Omental fat pad (tissue), 4 donors: ENCODE results near the gene TMC8. TPM values are rescaled to one million over a fixed set of nuclear protein-coding genes. Genes with fewer than 3 reads are reported as not detected.

Experiments
- ATAC-seq: fragments of 150-250 bp; one replicate; pipeline ENCODE4 v1.9.1; 2016; ENCODE audit warnings: mild to moderate bottlenecking, moderate library complexity; ENCODE audit not compliant: low FRiP score
- DNase-seq: peaks from one replicate; pipeline ENCODE4 v3.0.0-alpha.2; 2019; ENCODE audit warnings: low spot score
- CTCF ChIP-seq, 3 donors: fragments of 450-650 bp; IDR thresholded peaks; one replicate each; pipeline ENCODE4 v1.5.1; 2016 to 2017; ENCODE audit warnings: antibody characterized with exemption in 3 of 3, mild to moderate bottlenecking in 3 of 3, moderate library complexity in 2 of 3
- total RNA-seq, 4 donors: library from RNA; depleted of rRNA; stranded (reverse); fragments of >200 nt; gene quantifications; one replicate each; pipeline ENCODE4 v1.1.0, GENCODE V29; 2016

TMC8 gene
- total RNA-seq, 4 donors from 2014 or later: 3.2 to 12.5 (median 6.5) TPM

- TF ChIP-seq CTCF (IDR thresholded peaks at IDR 0.05): no peak
Observed at GRCh38 chr17:78120537-78120936, 10.0 kb upstream of the TMC8 start.

GRCh38 chr17:78120971-78121800, 9.4 kb upstream of the TMC8 start:
- no peak for DNase-seq
- ATAC-seq: no peak
- TF ChIP-seq CTCF (IDR thresholded peaks at IDR 0.05): no peak

More at GRCh38 chr17:78120537-78120936, 10.0 kb upstream of the TMC8 start:
- no peak for DNase-seq
- no peak for ATAC-seq

- TF ChIP-seq CTCF (IDR thresholded peaks at IDR 0.05): no peak
- ATAC-seq: no peak
- no peak for DNase-seq
Observed at GRCh38 chr17:78121801-78122215, 8.8 kb upstream of the TMC8 start.

GRCh38 chr17:78122216-78122930, 8.2 kb upstream of the TMC8 start:
- ATAC-seq (no peak), DNase-seq (no peak)
- TF ChIP-seq CTCF (IDR thresholded peaks at IDR 0.05): no peak

GRCh38 chr17:78122931-78123249, 7.7 kb upstream of the TMC8 start:
- DNase-seq: no peak
- no peak for TF ChIP-seq CTCF (IDR thresholded peaks at IDR 0.05)
- ATAC-seq: no peak

GRCh38 chr17:78123258-78123929, 7.2 kb upstream of the TMC8 start:
- no peak for TF ChIP-seq CTCF (IDR thresholded peaks at IDR 0.05)
- DNase-seq (no peak), ATAC-seq (no peak)
